ENCODE data around the gene VAMP8.

Gene VAMP8

GRCh38 chr2:85593023-85593422, 15.6 kb downstream of the VAMP8 start:
- no peak overlapping the region for H3K4ac ChIP-seq (ENCODE audit: low read depth, low read length)
- H3K79me2 ChIP-seq (ENCODE audit: control insufficient read depth, insufficient read depth, low read length, poor library complexity): peaks cover 5% of the 10 kb centered on the region
- peaks cover 7% of the 10 kb centered on the region for H3K79me1 ChIP-seq (ENCODE audit: low read length)
- no peak overlapping the region for H3K4me2 ChIP-seq (ENCODE audit: low read length)
- H2BK12ac ChIP-seq (ENCODE audit: low read length): no peak overlapping the region
- no peak overlapping the region for H4K12ac ChIP-seq (ENCODE audit: low read depth, low read length)
- H3K23ac ChIP-seq (ENCODE audit: low read length): no peak overlapping the region
- no peak overlapping the region for H2AFZ ChIP-seq (ENCODE audit: insufficient read depth, low read length, poor library complexity)
- H3K4me1 ChIP-seq (ENCODE audit: control insufficient read depth in 1 of 2, insufficient read depth in 2 of 2, low read length in 2 of 2): peaks cover 9 to 18% of the 10 kb centered on the region in 2 experiments
- no peaks in the 10 kb centered on the region for H3K9me3 ChIP-seq (ENCODE audit: insufficient read depth, low read depth, low read length)
- no peaks in the 10 kb centered on the region for H3K27me3 ChIP-seq (ENCODE audit: insufficient read depth, low read length)
- DNase-seq: peak; percentile 79 to 88
- H4K8ac ChIP-seq (ENCODE audit: low read depth, low read length): no peak overlapping the region
- no peak overlapping the region for H2AK5ac ChIP-seq (ENCODE audit: low read length)
- no peak overlapping the region for H3K9ac ChIP-seq (ENCODE audit: low read length)
- H4K91ac ChIP-seq (ENCODE audit: low read depth, low read length): no peak overlapping the region
- no peak overlapping the region for H3K14ac ChIP-seq (ENCODE audit: low read length)
- H3K27ac ChIP-seq (ENCODE audit: low read depth, low read length): no peak overlapping the region
- H3K36me3 ChIP-seq (ENCODE audit: control insufficient read depth in 1 of 2, insufficient read depth in 2 of 2, low read length in 2 of 2): peaks cover 13 to 14% of the 10 kb centered on the region in 2 experiments
- no CpG with 5 or more reads among the region's 3 CpGs for WGBS (ENCODE audit: extremely low coverage, insufficient coverage, insufficient read length)
- no peak overlapping the region for H2BK120ac ChIP-seq (ENCODE audit: insufficient read depth, low read length, poor library complexity)
- no peak overlapping the region for H3K4me3 ChIP-seq (ENCODE audit: low read depth, low read length)
- no peak overlapping the region for H2BK5ac ChIP-seq (ENCODE audit: low read depth, low read length, poor library complexity)
- no peak overlapping the region for H3K18ac ChIP-seq (ENCODE audit: low read length)

- Histone ChIP-seq H3K4me3 (ENCODE audit: low read depth, low read length) (peak overlapping the region; percentile 97), H3K14ac (ENCODE audit: low read length) (peak overlapping the region; percentile 41), H3K79me1 (ENCODE audit: low read length) (peaks cover 7% of the 10 kb centered on the region), H3K23ac (ENCODE audit: low read length) (no peak overlapping the region), H3K27ac (ENCODE audit: low read depth, low read length) (peak overlapping the region; percentile 65), H2BK12ac (ENCODE audit: low read length) (no peak overlapping the region), H3K27me3 (ENCODE audit: insufficient read depth, low read length) (no peaks in the 10 kb centered on the region), H3K4me2 (ENCODE audit: low read length) (peak overlapping the region; percentile 80), H3K18ac (ENCODE audit: low read length) (peak overlapping the region; percentile 57), H4K91ac (ENCODE audit: low read depth, low read length) (peak overlapping the region; percentile 67), H3K9ac (ENCODE audit: low read length) (peak overlapping the region; percentile 88), H2BK5ac (ENCODE audit: low read depth, low read length, poor library complexity) (peak overlapping the region; percentile 45), H4K8ac (ENCODE audit: low read depth, low read length) (peak overlapping the region; percentile 86), H3K4ac (ENCODE audit: low read depth, low read length) (peak overlapping the region; percentile 14), H2AK5ac (ENCODE audit: low read length) (no peak overlapping the region), H3K9me3 (ENCODE audit: insufficient read depth, low read depth, low read length) (peaks cover under 1% of the 10 kb centered on the region), H3K36me3 (ENCODE audit: control insufficient read depth in 1 of 2, insufficient read depth in 2 of 2, low read length in 2 of 2) (peaks cover 27 to 28% of the 10 kb centered on the region in 2 experiments), H3K4me1 (ENCODE audit: control insufficient read depth in 1 of 2, insufficient read depth in 2 of 2, low read length in 2 of 2) (peaks cover 2 to 11% of the 10 kb centered on the region in 2 experiments), H3K79me2 (ENCODE audit: control insufficient read depth, insufficient read depth, low read length, poor library complexity) (peaks cover 5% of the 10 kb centered on the region), H2AFZ (ENCODE audit: insufficient read depth, low read length, poor library complexity) (peak overlapping the region; percentile 90), H2BK120ac (ENCODE audit: insufficient read depth, low read length, poor library complexity) (peak overlapping the region; percentile 59), H4K12ac (ENCODE audit: low read depth, low read length) (peak overlapping the region; percentile 10)
- WGBS (ENCODE audit: extremely low coverage, insufficient coverage, insufficient read length): no CpG with 5 or more reads among the region's 13 CpGs
- no peak for DNase-seq
These were observed 17.4 kb downstream of the VAMP8 start for GRCh38 chr2:85594715-85595300.

GRCh38 chr2:85595301-85596025, 18.1 kb downstream of the VAMP8 start, which contains the start of gene RNF181:
RNF181 (plus strand) TSS chr2:85595745; CDS start chr2:85595764, 19 bp downstream.
- Histone ChIP-seq H3K23ac (ENCODE audit: low read length) (no peak within 1 kb of the TSS), H2BK120ac (ENCODE audit: insufficient read depth, low read length, poor library complexity) (peak within 1 kb of the TSS; percentile 59)
- no CpG with 5 or more reads among the region's 47 CpGs for WGBS (ENCODE audit: extremely low coverage, insufficient coverage, insufficient read length)

GRCh38 chr2:85596026-85596333, 18.6 kb downstream of the VAMP8 start:
- peak overlapping the region; percentile 66 for H3K14ac ChIP-seq (ENCODE audit: low read length)
- peak overlapping the region; percentile 25 for H3K18ac ChIP-seq (ENCODE audit: low read length)
- no peaks in the 10 kb centered on the region for H3K27me3 ChIP-seq (ENCODE audit: insufficient read depth, low read length)
- H3K4me3 ChIP-seq (ENCODE audit: low read depth, low read length): peak overlapping the region; percentile 97
- peak overlapping the region; percentile 9 for H3K27ac ChIP-seq (ENCODE audit: low read depth, low read length)
- H3K4me2 ChIP-seq (ENCODE audit: low read length): peak overlapping the region; percentile 81
- peak overlapping the region; percentile 59 for H2BK120ac ChIP-seq (ENCODE audit: insufficient read depth, low read length, poor library complexity)
- peak overlapping the region; percentile 79 for H4K8ac ChIP-seq (ENCODE audit: low read depth, low read length)
- peak overlapping the region; percentile 82 for H4K91ac ChIP-seq (ENCODE audit: low read depth, low read length)
- H3K9ac ChIP-seq (ENCODE audit: low read length): peak overlapping the region; percentile 95
- H3K9me3 ChIP-seq (ENCODE audit: insufficient read depth, low read depth, low read length): peaks cover 2% of the 10 kb centered on the region
- H3K4ac ChIP-seq (ENCODE audit: low read depth, low read length): peak overlapping the region; percentile 24
- peaks cover 5% of the 10 kb centered on the region for H3K79me2 ChIP-seq (ENCODE audit: control insufficient read depth, insufficient read depth, low read length, poor library complexity)
- DNase-seq: peak; percentile 42 to 67
- peaks cover 7% of the 10 kb centered on the region for H3K79me1 ChIP-seq (ENCODE audit: low read length)
- H2BK5ac ChIP-seq (ENCODE audit: low read depth, low read length, poor library complexity): peak overlapping the region; percentile 18
- H2BK12ac ChIP-seq (ENCODE audit: low read length): no peak overlapping the region
- H4K12ac ChIP-seq (ENCODE audit: low read depth, low read length): peak overlapping the region; percentile 39
- peaks cover 2 to 10% of the 10 kb centered on the region in 2 experiments for H3K4me1 ChIP-seq (ENCODE audit: control insufficient read depth in 1 of 2, insufficient read depth in 2 of 2, low read length in 2 of 2)
- H3K23ac ChIP-seq (ENCODE audit: low read length): no peak overlapping the region
- no peak overlapping the region for H2AK5ac ChIP-seq (ENCODE audit: low read length)
- no CpG with 5 or more reads among the region's 10 CpGs for WGBS (ENCODE audit: extremely low coverage, insufficient coverage, insufficient read length)
- H2AFZ ChIP-seq (ENCODE audit: insufficient read depth, low read length, poor library complexity): peak overlapping the region; percentile 46
- H3K36me3 ChIP-seq (ENCODE audit: control insufficient read depth in 1 of 2, insufficient read depth in 2 of 2, low read length in 2 of 2): peaks cover 28 to 32% of the 10 kb centered on the region in 2 experiments

More at GRCh38 chr2:85595301-85596025, 18.1 kb downstream of the VAMP8 start, which contains the start of gene RNF181:
- Histone ChIP-seq H2BK12ac (ENCODE audit: low read length) (no peak within 1 kb of the TSS), H3K9me3 (ENCODE audit: insufficient read depth, low read depth, low read length) (peaks cover 2% of the 10 kb centered on the region), H2AK5ac (ENCODE audit: low read length) (no peak within 1 kb of the TSS), H3K4me2 (ENCODE audit: low read length) (peak within 1 kb of the TSS; percentile 81), H3K4ac (ENCODE audit: low read depth, low read length) (peak within 1 kb of the TSS; percentile 24), H2AFZ (ENCODE audit: insufficient read depth, low read length, poor library complexity) (peak within 1 kb of the TSS; percentile 90), H3K36me3 (ENCODE audit: control insufficient read depth in 1 of 2, insufficient read depth in 2 of 2, low read length in 2 of 2) (peaks cover 28 to 32% of the 10 kb centered on the region in 2 experiments), H3K9ac (ENCODE audit: low read length) (peak within 1 kb of the TSS; percentile 95), H4K12ac (ENCODE audit: low read depth, low read length) (peak within 1 kb of the TSS; percentile 39), H3K4me3 (ENCODE audit: low read depth, low read length) (peak within 1 kb of the TSS; percentile 97), H3K79me1 (ENCODE audit: low read length) (peaks cover 7% of the 10 kb centered on the region), H4K8ac (ENCODE audit: low read depth, low read length) (peak within 1 kb of the TSS; percentile 86), H4K91ac (ENCODE audit: low read depth, low read length) (peak within 1 kb of the TSS; percentile 82), H3K27ac (ENCODE audit: low read depth, low read length) (peak within 1 kb of the TSS; percentile 65), H3K14ac (ENCODE audit: low read length) (peak within 1 kb of the TSS; percentile 66), H3K4me1 (ENCODE audit: control insufficient read depth in 1 of 2, insufficient read depth in 2 of 2, low read length in 2 of 2) (peaks cover 2 to 11% of the 10 kb centered on the region in 2 experiments), H3K27me3 (ENCODE audit: insufficient read depth, low read length) (no peaks in the 10 kb centered on the region), H3K79me2 (ENCODE audit: control insufficient read depth, insufficient read depth, low read length, poor library complexity) (peaks cover 5% of the 10 kb centered on the region), H2BK5ac (ENCODE audit: low read depth, low read length, poor library complexity) (peak within 1 kb of the TSS; percentile 45), H3K18ac (ENCODE audit: low read length) (peak within 1 kb of the TSS; percentile 57)
- DNase-seq: peak; percentile 98 to 99
